MM.1S (cell line): ENCODE measurements around the gene MEMO1.

ENCODE experiments used
- DNase-seq: peaks from one replicate; pipeline ENCODE4 v3.0.0-alpha.2; 2015
- H2AFZ ChIP-seq: fragments of 300-600 bp; sonication (generic); 2 replicates; pipeline ENCODE4 v1.6.0; 2016; ENCODE audit warnings: antibody characterized with exemption, low read length
- H3F3A ChIP-seq: fragments of 300-600 bp; sonication (generic); 2 replicates; pipeline ENCODE4 v1.6.1; 2016; ENCODE audit warnings: mild to moderate bottlenecking, antibody characterized with exemption, low read length, moderate library complexity, mixed read lengths; ENCODE audit not compliant: insufficient read depth
- H3K27ac ChIP-seq: fragments of 300-600 bp; sonication (generic); 2 replicates; pipeline ENCODE4 v1.5.1; 2016; ENCODE audit warnings: mild to moderate bottlenecking, low read length
- H3K27me3 ChIP-seq: fragments of 300-600 bp; sonication (generic); replicated peaks from 2 replicates; pipeline ENCODE4 v1.6.0; 2016; ENCODE audit warnings: low read length; ENCODE audit not compliant: insufficient read depth
- H3K36me3 ChIP-seq: fragments of 300-600 bp; sonication (generic); replicated peaks from 2 replicates; pipeline ENCODE4 v1.6.1; 2016; ENCODE audit warnings: mild to moderate bottlenecking, low read length, mixed read lengths; ENCODE audit not compliant: insufficient read depth
- H3K4me1 ChIP-seq: fragments of 300-600 bp; sonication (generic); 2 replicates; pipeline ENCODE4 v1.6.1; 2016; ENCODE audit warnings: low read length, mixed read lengths
- H3K4me2 ChIP-seq: fragments of 300-600 bp; sonication (generic); 2 replicates; pipeline ENCODE4 v1.6.0; 2016; ENCODE audit warnings: low read depth, low read length
- H3K4me3 ChIP-seq: fragments of 300-600 bp; sonication (generic); 2 replicates; pipeline ENCODE4 v1.5.1; 2016; ENCODE audit warnings: low read length, mixed read lengths
- H3K79me2 ChIP-seq: fragments of 300-600 bp; sonication (generic); 2 replicates; pipeline ENCODE4 v1.6.1; 2016; ENCODE audit warnings: mixed run types, low read length, mixed read lengths
- H3K9ac ChIP-seq: fragments of 300-600 bp; sonication (generic); 2 replicates; pipeline ENCODE4 v1.6.1; 2016; ENCODE audit warnings: low read length, mixed read lengths
- H3K9me2 ChIP-seq: fragments of 300-600 bp; sonication (generic); replicated peaks from 2 replicates; pipeline ENCODE4 v1.6.1; 2016; ENCODE audit warnings: mild to moderate bottlenecking, low read length, mixed read lengths; ENCODE audit not compliant: insufficient read depth
- H3K9me3 ChIP-seq: fragments of 300-600 bp; sonication (generic); replicated peaks from 2 replicates; pipeline ENCODE4 v1.6.1; 2016; ENCODE audit warnings: mild to moderate bottlenecking, low read length, mixed read lengths; ENCODE audit not compliant: insufficient read depth
- H4K20me1 ChIP-seq: fragments of 300-600 bp; sonication (generic); 2 replicates; pipeline ENCODE4 v1.6.1; 2016; ENCODE audit warnings: mild to moderate bottlenecking, low read length, moderate library complexity, mixed read lengths; ENCODE audit not compliant: insufficient read depth
- EZH2 ChIP-seq: fragments of 300-600 bp; sonication (generic); optimal IDR thresholded peaks from 2 replicates; pipeline ENCODE3; 2017; ENCODE audit warnings: low read depth, mild to moderate bottlenecking, antibody characterized with exemption, low read length, mixed read lengths
- EZH2phosphoT487 ChIP-seq: fragments of 300-600 bp; sonication (generic); IDR thresholded peaks from 2 replicates; pipeline ENCODE4 v1.6.1; 2018; ENCODE audit warnings: antibody characterized with exemption, low read length
- TF ChIP-seq, protein P1 (sequence below): fragments of 300-600 bp; sonication (generic); IDR thresholded peaks from 2 replicates; pipeline ENCODE4 v1.5.1; 2016; ENCODE audit warnings: antibody characterized with exemption, low read length, mixed read lengths

MEMO1 gene

GRCh38 chr2:31950946-31951562 lies 59.8 kb downstream of the MEMO1 start:
- Histone ChIP-seq H3K4me2 (no peak overlapping the region), H3K9me3 (no peaks in the 10 kb centered on the region), H2AFZ (no peak overlapping the region), H3K4me1 (no peaks in the 10 kb centered on the region), H4K20me1 (no peaks in the 10 kb centered on the region), H3F3A (no peaks in the 10 kb centered on the region), H3K27me3 (no peaks in the 10 kb centered on the region), H3K9me2 (no peaks in the 10 kb centered on the region), H3K79me2 (peaks cover 95% of the 10 kb centered on the region), H3K27ac (no peak overlapping the region), H3K4me3 (no peak overlapping the region), H3K36me3 (no peaks in the 10 kb centered on the region), H3K9ac (no peak overlapping the region)
- TF ChIP-seq EZH2phosphoT487 = no peak
- TF ChIP-seq, protein P1, sequence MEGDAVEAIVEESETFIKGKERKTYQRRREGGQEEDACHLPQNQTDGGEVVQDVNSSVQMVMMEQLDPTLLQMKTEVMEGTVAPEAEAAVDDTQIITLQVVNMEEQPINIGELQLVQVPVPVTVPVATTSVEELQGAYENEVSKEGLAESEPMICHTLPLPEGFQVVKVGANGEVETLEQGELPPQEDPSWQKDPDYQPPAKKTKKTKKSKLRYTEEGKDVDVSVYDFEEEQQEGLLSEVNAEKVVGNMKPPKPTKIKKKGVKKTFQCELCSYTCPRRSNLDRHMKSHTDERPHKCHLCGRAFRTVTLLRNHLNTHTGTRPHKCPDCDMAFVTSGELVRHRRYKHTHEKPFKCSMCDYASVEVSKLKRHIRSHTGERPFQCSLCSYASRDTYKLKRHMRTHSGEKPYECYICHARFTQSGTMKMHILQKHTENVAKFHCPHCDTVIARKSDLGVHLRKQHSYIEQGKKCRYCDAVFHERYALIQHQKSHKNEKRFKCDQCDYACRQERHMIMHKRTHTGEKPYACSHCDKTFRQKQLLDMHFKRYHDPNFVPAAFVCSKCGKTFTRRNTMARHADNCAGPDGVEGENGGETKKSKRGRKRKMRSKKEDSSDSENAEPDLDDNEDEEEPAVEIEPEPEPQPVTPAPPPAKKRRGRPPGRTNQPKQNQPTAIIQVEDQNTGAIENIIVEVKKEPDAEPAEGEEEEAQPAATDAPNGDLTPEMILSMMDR = no peak
- no peak for TF ChIP-seq EZH2
- no peak for DNase-seq

- H3K79me2 ChIP-seq = peaks cover 92% of the 10 kb centered on the region
- H2AFZ ChIP-seq = no peak overlapping the region
- H3K9me3 ChIP-seq = no peaks in the 10 kb centered on the region
- H3K4me2 ChIP-seq = no peak overlapping the region
- H3K27ac ChIP-seq = no peak overlapping the region
- no peak overlapping the region for H3K9ac ChIP-seq
- H3K4me3 ChIP-seq = no peak overlapping the region
- 0 out of 2 replicates have a peak, but pooled peaks cover under 1% of the 10 kb centered on the region for H3K36me3 ChIP-seq
- no peak for DNase-seq
- TF ChIP-seq, protein P1 = no peak
- no peak for TF ChIP-seq EZH2phosphoT487
- no peak for TF ChIP-seq EZH2
- H3K27me3 ChIP-seq = no peaks in the 10 kb centered on the region
- H3F3A ChIP-seq = no peaks in the 10 kb centered on the region
- H4K20me1 ChIP-seq = peaks cover 3% of the 10 kb centered on the region; the same call in 1 of the 2 replicates
- no peaks in the 10 kb centered on the region for H3K4me1 ChIP-seq
- no peaks in the 10 kb centered on the region for H3K9me2 ChIP-seq
Measured at GRCh38 chr2:31947871-31948270, 62.9 kb downstream of the MEMO1 start.

DNA sequence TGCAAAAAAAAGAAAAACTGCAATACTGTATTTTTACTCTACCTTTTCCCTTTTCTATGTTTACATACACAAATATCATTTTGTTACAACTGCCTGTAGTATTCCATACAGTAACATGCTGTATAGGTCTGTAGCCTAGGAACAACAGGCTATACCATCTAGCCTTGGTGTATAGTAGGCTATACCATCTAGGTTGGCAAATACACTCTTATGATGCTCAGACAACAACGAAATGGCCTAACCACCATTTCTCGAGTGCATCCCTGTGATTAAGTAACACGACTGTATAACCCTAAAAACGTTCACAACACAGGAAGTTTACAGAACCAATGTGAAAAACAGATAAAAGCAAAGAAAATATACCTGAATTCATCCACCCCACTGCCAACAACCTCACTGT lies 64.0 kb downstream of the MEMO1 start:
- Histone ChIP-seq H3K4me3 (no peak overlapping the region), H3K9me3 (no peaks in the 10 kb centered on the region), H3K27ac (no peak overlapping the region), H4K20me1 (peaks cover 3% of the 10 kb centered on the region; the same call in 1 of the 2 replicates), H3K4me1 (no peaks in the 10 kb centered on the region), H3K9me2 (no peaks in the 10 kb centered on the region), H3F3A (no peaks in the 10 kb centered on the region), H3K36me3 (peaks cover 4% of the 10 kb centered on the region; the same call in 1 of the 2 replicates), H3K27me3 (no peaks in the 10 kb centered on the region), H3K79me2 (peaks cover 83% of the 10 kb centered on the region), H2AFZ (no peak overlapping the region), H3K9ac (no peak overlapping the region), H3K4me2 (no peak overlapping the region)
- TF ChIP-seq, protein P1 = no peak
- TF ChIP-seq EZH2phosphoT487 (no peak), EZH2 (no peak)
- DNase-seq = no peak
